Adrenal gland (tissue), 5 donors: Measurements from ENCODE around the gene STK32C.

ENCODE experiments used
- CTCF ChIP-seq, 6 experiments: fragments of 450-650 bp in 4 of 6; fragments of 200-600 bp in 2 of 6; sonication (generic) in 1 of 6; IDR thresholded peaks; 1 replicate in 5 of 6; 2 replicates in 1 of 6; pipeline versions ENCODE4 v1.5.1 to v1.8.0; 2016 to 2021; ENCODE audit warnings: antibody characterized with exemption in 6 of 6, mild to moderate bottlenecking in 2 of 6, moderate library complexity in 1 of 6
- POLR2A ChIP-seq, 2 donors: fragments of 450-650 bp; IDR thresholded peaks; one replicate each; pipeline ENCODE4 v1.6.1; 2017; ENCODE audit warnings: antibody characterized with exemption in 2 of 2, mild to moderate bottlenecking in 2 of 2, moderate library complexity in 1 of 2
- donor health status: DM: no; HTN: no; CAD: no.

GRCh38 chr10:132350946-132351345 is 43.2 kb upstream of the STK32C start:
- no peak for TF ChIP-seq CTCF (IDR thresholded peaks at IDR 0.05)
- TF ChIP-seq POLR2A (IDR thresholded peaks at IDR 0.05) = no peak
